Activated naive CD8-positive, alpha-beta T cell treated with anti-CD3 and anti-CD28 coated beads, Interleukin-2, amount 50 U/mL, for 24 hours (primary cell): ENCODE results near the gene AFAP1L2.

Source experiments
- ATAC-seq: fragments of 150-1000 bp; cut with Tn5 transposase; one replicate; pipeline ENCODE4 v1.10.0; 2021
- DNase-seq: peaks from one replicate; pipeline ENCODE4 v3.0.0; 2021
- H3K27ac Mint-ChIP-seq: one replicate; pipeline ENCODE4 v1.8.0; 2021; ENCODE audit warnings: mild to moderate bottlenecking, mixed read lengths
- H3K27me3 Mint-ChIP-seq: one replicate; pipeline ENCODE4 v1.8.0; 2021; ENCODE audit warnings: mixed read lengths
- H3K36me3 Mint-ChIP-seq: one replicate; pipeline ENCODE4 v1.8.0; 2021; ENCODE audit warnings: low read depth, mixed read lengths
- H3K4me1 Mint-ChIP-seq: one replicate; pipeline ENCODE4 v1.8.0; 2021; ENCODE audit warnings: mixed read lengths
- H3K4me3 Mint-ChIP-seq: one replicate; pipeline ENCODE4 v1.8.0; 2021; ENCODE audit warnings: mild to moderate bottlenecking, moderate library complexity, mixed read lengths
- H3K9me3 Mint-ChIP-seq: one replicate; pipeline ENCODE4 v1.8.0; 2021; ENCODE audit warnings: mixed read lengths

Gene AFAP1L2

GRCh38 chr10:114386452-114386851 lies 17.9 kb downstream of the AFAP1L2 start:
- Mint-ChIP-seq H3K36me3 (no peaks in the 10 kb centered on the region), H3K27me3 (peaks cover 24% of the 10 kb centered on the region), H3K27ac (no peak overlapping the region), H3K4me1 (peaks cover 20% of the 10 kb centered on the region), H3K9me3 (peaks cover 4% of the 10 kb centered on the region), H3K4me3 (no peak overlapping the region)
- ATAC-seq (no peak), DNase-seq (no peak)

GRCh38 chr10:114385557-114385956 lies 18.7 kb downstream of the AFAP1L2 start:
- H3K4me3 Mint-ChIP-seq = no peak overlapping the region
- no peak for ATAC-seq
- H3K36me3 Mint-ChIP-seq = no peaks in the 10 kb centered on the region
- H3K4me1 Mint-ChIP-seq = peaks cover 18% of the 10 kb centered on the region
- DNase-seq = no peak
- no peak overlapping the region for H3K27ac Mint-ChIP-seq
- peaks cover 24% of the 10 kb centered on the region for H3K27me3 Mint-ChIP-seq
- H3K9me3 Mint-ChIP-seq = peaks cover 4% of the 10 kb centered on the region

GRCh38 chr10:114384601-114385000 lies 19.7 kb downstream of the AFAP1L2 start:
- H3K4me3 Mint-ChIP-seq = no peak overlapping the region
- ATAC-seq (no peak), DNase-seq (no peak)
- peaks cover 27% of the 10 kb centered on the region for H3K27me3 Mint-ChIP-seq
- H3K9me3 Mint-ChIP-seq = peaks cover 4% of the 10 kb centered on the region
- H3K4me1 Mint-ChIP-seq = peaks cover 18% of the 10 kb centered on the region
- H3K36me3 Mint-ChIP-seq = no peaks in the 10 kb centered on the region
- no peak overlapping the region for H3K27ac Mint-ChIP-seq

- Mint-ChIP-seq H3K4me1 (peaks cover 18% of the 10 kb centered on the region), H3K36me3 (no peaks in the 10 kb centered on the region)
- no peak for DNase-seq
Measured at GRCh38 chr10:114384181-114384580, 20.1 kb downstream of the AFAP1L2 start.

GRCh38 chr10:114380797-114381196 lies 23.5 kb downstream of the AFAP1L2 start:
- no peak for ATAC-seq
- no peak overlapping the region for H3K4me3 Mint-ChIP-seq
- H3K4me1 Mint-ChIP-seq = no peaks in the 10 kb centered on the region
- peaks cover 25% of the 10 kb centered on the region for H3K27me3 Mint-ChIP-seq
- no peaks in the 10 kb centered on the region for H3K36me3 Mint-ChIP-seq
- H3K27ac Mint-ChIP-seq = no peak overlapping the region
- no peak for DNase-seq
- no peaks in the 10 kb centered on the region for H3K9me3 Mint-ChIP-seq

More at GRCh38 chr10:114384181-114384580, 20.1 kb downstream of the AFAP1L2 start:
- ATAC-seq = no peak
- Mint-ChIP-seq H3K27ac (no peak overlapping the region), H3K27me3 (peaks cover 26% of the 10 kb centered on the region), H3K4me3 (no peak overlapping the region), H3K9me3 (peaks cover 4% of the 10 kb centered on the region)

- Mint-ChIP-seq H3K36me3 (no peaks in the 10 kb centered on the region), H3K27me3 (peaks cover 28% of the 10 kb centered on the region)
Measured at GRCh38 chr10:114380060-114380459, 24.2 kb downstream of the AFAP1L2 start.

GRCh38 chr10:114379631-114380041 lies 24.7 kb downstream of the AFAP1L2 start:
- Mint-ChIP-seq H3K4me1 (no peaks in the 10 kb centered on the region), H3K27me3 (peaks cover 28% of the 10 kb centered on the region), H3K4me3 (no peak overlapping the region), H3K27ac (no peak overlapping the region), H3K36me3 (no peaks in the 10 kb centered on the region), H3K9me3 (no peaks in the 10 kb centered on the region)
- ATAC-seq (no peak), DNase-seq (no peak)

More at GRCh38 chr10:114380060-114380459, 24.2 kb downstream of the AFAP1L2 start:
- H3K4me1 Mint-ChIP-seq = no peaks in the 10 kb centered on the region
- DNase-seq = no peak
- H3K27ac Mint-ChIP-seq = no peak overlapping the region
- H3K9me3 Mint-ChIP-seq = no peaks in the 10 kb centered on the region
- H3K4me3 Mint-ChIP-seq = no peak overlapping the region
- no peak for ATAC-seq

GRCh38 chr10:114376523-114376922 lies 27.8 kb downstream of the AFAP1L2 start:
- Mint-ChIP-seq H3K27me3 (peaks cover 28% of the 10 kb centered on the region), H3K4me3 (no peak overlapping the region), H3K36me3 (no peaks in the 10 kb centered on the region), H3K9me3 (no peaks in the 10 kb centered on the region), H3K4me1 (no peaks in the 10 kb centered on the region), H3K27ac (no peak overlapping the region)
- no peak for DNase-seq
- no peak for ATAC-seq

- peaks cover 20% of the 10 kb centered on the region for H3K27me3 Mint-ChIP-seq
- H3K4me1 Mint-ChIP-seq = no peaks in the 10 kb centered on the region
- DNase-seq (no peak), ATAC-seq (no peak)
- no peak overlapping the region for H3K27ac Mint-ChIP-seq
- H3K9me3 Mint-ChIP-seq = no peaks in the 10 kb centered on the region
- H3K36me3 Mint-ChIP-seq = no peaks in the 10 kb centered on the region
- no peak overlapping the region for H3K4me3 Mint-ChIP-seq
Measured at GRCh38 chr10:114375047-114375446, 29.3 kb downstream of the AFAP1L2 start.

GRCh38 chr10:114374053-114374791 lies 30.1 kb downstream of the AFAP1L2 start:
- Mint-ChIP-seq H3K36me3 (no peaks in the 10 kb centered on the region), H3K27me3 (peaks cover 15% of the 10 kb centered on the region), H3K4me3 (no peak overlapping the region), H3K27ac (no peak overlapping the region), H3K9me3 (no peaks in the 10 kb centered on the region), H3K4me1 (no peaks in the 10 kb centered on the region)
- no peak for DNase-seq
- no peak for ATAC-seq

- Mint-ChIP-seq H3K27me3 (peaks cover 15% of the 10 kb centered on the region), H3K4me3 (no peak overlapping the region), H3K9me3 (no peaks in the 10 kb centered on the region), H3K27ac (no peak overlapping the region), H3K36me3 (no peaks in the 10 kb centered on the region), H3K4me1 (no peaks in the 10 kb centered on the region)
- no peak for DNase-seq
- no peak for ATAC-seq
Measured at GRCh38 chr10:114373631-114374030, 30.7 kb downstream of the AFAP1L2 start.

GRCh38 chr10:114372995-114373394 lies 31.3 kb downstream of the AFAP1L2 start:
- ATAC-seq (no peak), DNase-seq (no peak)
- Mint-ChIP-seq H3K36me3 (no peaks in the 10 kb centered on the region), H3K27ac (no peak overlapping the region), H3K27me3 (peaks cover 15% of the 10 kb centered on the region), H3K4me3 (no peak overlapping the region), H3K9me3 (no peaks in the 10 kb centered on the region), H3K4me1 (no peaks in the 10 kb centered on the region)

- ATAC-seq = no peak
- H3K36me3 Mint-ChIP-seq = no peaks in the 10 kb centered on the region
- no peaks in the 10 kb centered on the region for H3K4me1 Mint-ChIP-seq
- H3K27ac Mint-ChIP-seq = no peak overlapping the region
- H3K9me3 Mint-ChIP-seq = no peaks in the 10 kb centered on the region
- peaks cover 11% of the 10 kb centered on the region for H3K27me3 Mint-ChIP-seq
- no peak overlapping the region for H3K4me3 Mint-ChIP-seq
- DNase-seq = no peak
Measured at GRCh38 chr10:114372179-114372578, 32.1 kb downstream of the AFAP1L2 start.

GRCh38 chr10:114370966-114371365 lies 33.3 kb downstream of the AFAP1L2 start:
- Mint-ChIP-seq H3K27me3 (peaks cover 11% of the 10 kb centered on the region), H3K4me3 (no peak overlapping the region), H3K4me1 (no peaks in the 10 kb centered on the region), H3K9me3 (no peaks in the 10 kb centered on the region), H3K27ac (no peak overlapping the region), H3K36me3 (no peaks in the 10 kb centered on the region)
- ATAC-seq (no peak), DNase-seq (no peak)

GRCh38 chr10:114370199-114370598 lies 34.1 kb downstream of the AFAP1L2 start:
- H3K27me3 Mint-ChIP-seq = peaks cover 8% of the 10 kb centered on the region
- no peak overlapping the region for H3K4me3 Mint-ChIP-seq
- ATAC-seq = no peak
- no peak for DNase-seq
- H3K36me3 Mint-ChIP-seq = no peaks in the 10 kb centered on the region
- no peaks in the 10 kb centered on the region for H3K4me1 Mint-ChIP-seq
- no peaks in the 10 kb centered on the region for H3K9me3 Mint-ChIP-seq
- H3K27ac Mint-ChIP-seq = no peak overlapping the region

- DNase-seq (no peak), ATAC-seq (no peak)
- H3K4me3 Mint-ChIP-seq = no peak overlapping the region
- no peaks in the 10 kb centered on the region for H3K9me3 Mint-ChIP-seq
- no peak overlapping the region for H3K27ac Mint-ChIP-seq
- H3K36me3 Mint-ChIP-seq = no peaks in the 10 kb centered on the region
- H3K4me1 Mint-ChIP-seq = no peaks in the 10 kb centered on the region
- no peaks in the 10 kb centered on the region for H3K27me3 Mint-ChIP-seq
Measured at GRCh38 chr10:114368057-114368391, 36.3 kb downstream of the AFAP1L2 start.
